GM23338 (cell line): Measurements from ENCODE around the gene GPC6. TPM values are rescaled to one million over a fixed set of nuclear protein-coding genes. Genes with fewer than 3 reads are reported as not detected.

Source experiments
- ATAC-seq: fragments of 200-7000 bp; cut with Tn5 transposase; 3 replicates; pipeline ENCODE4 v1.9.1; 2020
- DNase-seq: peaks from one replicate; pipeline ENCODE4 v3.0.0-alpha.2; 2015; ENCODE audit warnings: low spot score
- H2AFZ ChIP-seq: fragments of 200-600 bp; sonication (generic); 2 replicates; pipeline ENCODE4 v1.8.0; 2016; ENCODE audit warnings: antibody characterized with exemption, mild to moderate bottlenecking, moderate library complexity
- H3F3A ChIP-seq: fragments of 200-600 bp; sonication (generic); replicated peaks from 2 replicates; pipeline ENCODE4 v1.8.0; 2017; ENCODE audit warnings: antibody characterized with exemption, mixed run types, low read depth
- H3K27ac ChIP-seq: fragments of 200-600 bp; sonication (generic); 2 replicates; pipeline ENCODE4 v1.6.1; 2016; ENCODE audit warnings: low read depth
- H3K27me3 ChIP-seq: fragments of 200-600 bp; sonication (generic); 2 replicates; pipeline ENCODE4 v1.8.0; 2016; ENCODE audit warnings: mild to moderate bottlenecking, mixed run types, moderate library complexity; ENCODE audit not compliant: insufficient read depth
- H3K36me3 ChIP-seq: fragments of 200-600 bp; sonication (generic); 2 replicates; pipeline ENCODE4 v1.8.0; 2016; ENCODE audit warnings: mild to moderate bottlenecking; ENCODE audit not compliant: insufficient read depth
- H3K4me1 ChIP-seq: fragments of 200-600 bp; sonication (generic); 2 replicates; pipeline ENCODE4 v1.8.0; 2016; ENCODE audit warnings: mild to moderate bottlenecking, moderate library complexity; ENCODE audit not compliant: insufficient read depth
- H3K4me2 ChIP-seq: fragments of 200-600 bp; sonication (generic); 2 replicates; pipeline ENCODE4 v1.7.1; 2017; ENCODE audit warnings: mixed run types
- H3K4me3 ChIP-seq: fragments of 200-600 bp; sonication (generic); 2 replicates; pipeline ENCODE4 v1.6.1; 2016; ENCODE audit warnings: mixed run types
- H3K79me2 ChIP-seq: fragments of 200-600 bp; sonication (generic); replicated peaks from 2 replicates; pipeline ENCODE4 v1.8.0; 2017; ENCODE audit warnings: mild to moderate bottlenecking; ENCODE audit not compliant: insufficient read depth
- H3K9me2 ChIP-seq: fragments of 200-600 bp; sonication (generic); 2 replicates; pipeline ENCODE4 v1.8.0; 2017; ENCODE audit not compliant: insufficient read depth
- H4K20me1 ChIP-seq: fragments of 200-600 bp; sonication (generic); replicated peaks from 2 replicates; pipeline ENCODE4 v1.8.0; 2017; ENCODE audit warnings: mild to moderate bottlenecking; ENCODE audit not compliant: insufficient read depth
- H3K27ac Mint-ChIP-seq: 2 replicates; pipeline ENCODE4 v1.8.0; 2020; ENCODE audit warnings: inconsistent platforms, mild to moderate bottlenecking, moderate library complexity, mixed read lengths
- H3K27me3 Mint-ChIP-seq: 3 replicates; pipeline ENCODE4 v1.8.0; 2022; ENCODE audit warnings: low read depth, mild to moderate bottlenecking, moderate library complexity, mixed read lengths, inconsistent platforms; ENCODE audit not compliant: insufficient read depth, poor library complexity
- H3K36me3 Mint-ChIP-seq: 3 replicates; pipeline ENCODE4 v1.8.0; 2021; ENCODE audit warnings: low read depth, mild to moderate bottlenecking, inconsistent platforms, moderate library complexity, mixed read lengths
- H3K4me1 Mint-ChIP-seq: 3 replicates; pipeline ENCODE4 v1.8.0; 2020; ENCODE audit warnings: mild to moderate bottlenecking, inconsistent platforms, mixed read lengths
- H3K4me3 Mint-ChIP-seq: 3 replicates; pipeline ENCODE4 v1.8.0; 2021; ENCODE audit warnings: moderate library complexity, mild to moderate bottlenecking, inconsistent platforms, mixed read lengths
- H3K9me3 Mint-ChIP-seq: 3 replicates; pipeline ENCODE4 v1.8.0; 2020; ENCODE audit warnings: moderate library complexity, mild to moderate bottlenecking, inconsistent platforms, mixed read lengths
- EZH2phosphoT487 ChIP-seq: fragments of 200-600 bp; sonication (generic); IDR thresholded peaks from one replicate; pipeline ENCODE4 v1.8.1; 2018; ENCODE audit warnings: antibody characterized with exemption; ENCODE audit not compliant: unreplicated experiment
- JUNB ChIP-seq: IDR thresholded peaks from one replicate; pipeline ENCODE4 v1.6.1; 2016; ENCODE audit warnings: antibody characterized with exemption; ENCODE audit not compliant: unreplicated experiment
- NANOG ChIP-seq: IDR thresholded peaks from 2 replicates; pipeline ENCODE4 v1.6.1; 2016; ENCODE audit warnings: antibody characterized with exemption, borderline replicate concordance
- POLR2AphosphoS5 ChIP-seq: IDR thresholded peaks from 2 replicates; pipeline ENCODE4 v1.6.1; 2016; ENCODE audit warnings: antibody characterized with exemption, low read depth
- ZNF114 ChIP-seq: fragments of 250-450 bp; sonication (Bioruptor Pico); IDR thresholded peaks from 2 replicates; pipeline ENCODE4 v1.5.0; 2020; ENCODE audit warnings: mild to moderate bottlenecking, moderate library complexity
- polyA plus RNA-seq: library from polyadenylated mRNA; unstranded; fragments of >200 nt; fragmentation: Nextera tagmentation; extraction: Ambion mirVana; gene quantifications from 2 replicates; pipeline ENCODE4 v1.2.1, GENCODE V29; 2016
- total RNA-seq: library from RNA; depleted of rRNA; stranded (reverse); fragments of >200 nt; shearing (Covaris generic); gene quantifications from 2 replicates; pipeline ENCODE4 v1.2.3, GENCODE V29; 2014
- TF ChIP-seq, protein P1 (sequence below): fragments of 250-450 bp; sonication (Bioruptor Pico); IDR thresholded peaks from 2 replicates; pipeline ENCODE4 v1.5.0; 2020; ENCODE audit warnings: mild to moderate bottlenecking, moderate library complexity
- TF ChIP-seq, protein P2 (sequence below): IDR thresholded peaks from one replicate; pipeline ENCODE4 v1.6.1; 2018; ENCODE audit warnings: antibody characterized with exemption; ENCODE audit not compliant: unreplicated experiment
- TF ChIP-seq, protein P3 (sequence below): IDR thresholded peaks from 2 replicates; pipeline ENCODE4 v1.6.1; 2016; ENCODE audit warnings: antibody characterized with exemption

GPC6 gene
- total and polyA plus RNA-seq, 2 experiments from 2014 or later, result 6.4 to 28.6 TPM

GRCh38 chr13:93698016-93698613 lies 471.5 kb downstream of the GPC6 start:
- Mint-ChIP-seq H3K4me3 (no peak overlapping the region), H3K4me1 (peaks cover 27% of the 10 kb centered on the region), H3K9me3 (peaks cover 15% of the 10 kb centered on the region), H3K36me3 (peaks cover 20% of the 10 kb centered on the region; the same call in 2 of the 3 replicates), H3K27ac (no peak overlapping the region), H3K27me3 (no peaks in the 10 kb centered on the region)
- DNase-seq (no peak), ATAC-seq (no peak)
- Histone ChIP-seq H3K4me2 (no peak overlapping the region), H4K20me1 (no peaks in the 10 kb centered on the region), H2AFZ (no peak overlapping the region), H3K79me2 (no peaks in the 10 kb centered on the region), H3K27me3 (no peaks in the 10 kb centered on the region), H3K27ac (no peak overlapping the region), H3K4me3 (no peak overlapping the region), H3F3A (no peaks in the 10 kb centered on the region), H3K9me2 (no peaks in the 10 kb centered on the region), H3K4me1 (peaks cover 25% of the 10 kb centered on the region), H3K36me3 (no peaks in the 10 kb centered on the region)
- TF ChIP-seq ZNF114 (CRISPR knock-in tag), result no peak
- TF ChIP-seq, protein P1, sequence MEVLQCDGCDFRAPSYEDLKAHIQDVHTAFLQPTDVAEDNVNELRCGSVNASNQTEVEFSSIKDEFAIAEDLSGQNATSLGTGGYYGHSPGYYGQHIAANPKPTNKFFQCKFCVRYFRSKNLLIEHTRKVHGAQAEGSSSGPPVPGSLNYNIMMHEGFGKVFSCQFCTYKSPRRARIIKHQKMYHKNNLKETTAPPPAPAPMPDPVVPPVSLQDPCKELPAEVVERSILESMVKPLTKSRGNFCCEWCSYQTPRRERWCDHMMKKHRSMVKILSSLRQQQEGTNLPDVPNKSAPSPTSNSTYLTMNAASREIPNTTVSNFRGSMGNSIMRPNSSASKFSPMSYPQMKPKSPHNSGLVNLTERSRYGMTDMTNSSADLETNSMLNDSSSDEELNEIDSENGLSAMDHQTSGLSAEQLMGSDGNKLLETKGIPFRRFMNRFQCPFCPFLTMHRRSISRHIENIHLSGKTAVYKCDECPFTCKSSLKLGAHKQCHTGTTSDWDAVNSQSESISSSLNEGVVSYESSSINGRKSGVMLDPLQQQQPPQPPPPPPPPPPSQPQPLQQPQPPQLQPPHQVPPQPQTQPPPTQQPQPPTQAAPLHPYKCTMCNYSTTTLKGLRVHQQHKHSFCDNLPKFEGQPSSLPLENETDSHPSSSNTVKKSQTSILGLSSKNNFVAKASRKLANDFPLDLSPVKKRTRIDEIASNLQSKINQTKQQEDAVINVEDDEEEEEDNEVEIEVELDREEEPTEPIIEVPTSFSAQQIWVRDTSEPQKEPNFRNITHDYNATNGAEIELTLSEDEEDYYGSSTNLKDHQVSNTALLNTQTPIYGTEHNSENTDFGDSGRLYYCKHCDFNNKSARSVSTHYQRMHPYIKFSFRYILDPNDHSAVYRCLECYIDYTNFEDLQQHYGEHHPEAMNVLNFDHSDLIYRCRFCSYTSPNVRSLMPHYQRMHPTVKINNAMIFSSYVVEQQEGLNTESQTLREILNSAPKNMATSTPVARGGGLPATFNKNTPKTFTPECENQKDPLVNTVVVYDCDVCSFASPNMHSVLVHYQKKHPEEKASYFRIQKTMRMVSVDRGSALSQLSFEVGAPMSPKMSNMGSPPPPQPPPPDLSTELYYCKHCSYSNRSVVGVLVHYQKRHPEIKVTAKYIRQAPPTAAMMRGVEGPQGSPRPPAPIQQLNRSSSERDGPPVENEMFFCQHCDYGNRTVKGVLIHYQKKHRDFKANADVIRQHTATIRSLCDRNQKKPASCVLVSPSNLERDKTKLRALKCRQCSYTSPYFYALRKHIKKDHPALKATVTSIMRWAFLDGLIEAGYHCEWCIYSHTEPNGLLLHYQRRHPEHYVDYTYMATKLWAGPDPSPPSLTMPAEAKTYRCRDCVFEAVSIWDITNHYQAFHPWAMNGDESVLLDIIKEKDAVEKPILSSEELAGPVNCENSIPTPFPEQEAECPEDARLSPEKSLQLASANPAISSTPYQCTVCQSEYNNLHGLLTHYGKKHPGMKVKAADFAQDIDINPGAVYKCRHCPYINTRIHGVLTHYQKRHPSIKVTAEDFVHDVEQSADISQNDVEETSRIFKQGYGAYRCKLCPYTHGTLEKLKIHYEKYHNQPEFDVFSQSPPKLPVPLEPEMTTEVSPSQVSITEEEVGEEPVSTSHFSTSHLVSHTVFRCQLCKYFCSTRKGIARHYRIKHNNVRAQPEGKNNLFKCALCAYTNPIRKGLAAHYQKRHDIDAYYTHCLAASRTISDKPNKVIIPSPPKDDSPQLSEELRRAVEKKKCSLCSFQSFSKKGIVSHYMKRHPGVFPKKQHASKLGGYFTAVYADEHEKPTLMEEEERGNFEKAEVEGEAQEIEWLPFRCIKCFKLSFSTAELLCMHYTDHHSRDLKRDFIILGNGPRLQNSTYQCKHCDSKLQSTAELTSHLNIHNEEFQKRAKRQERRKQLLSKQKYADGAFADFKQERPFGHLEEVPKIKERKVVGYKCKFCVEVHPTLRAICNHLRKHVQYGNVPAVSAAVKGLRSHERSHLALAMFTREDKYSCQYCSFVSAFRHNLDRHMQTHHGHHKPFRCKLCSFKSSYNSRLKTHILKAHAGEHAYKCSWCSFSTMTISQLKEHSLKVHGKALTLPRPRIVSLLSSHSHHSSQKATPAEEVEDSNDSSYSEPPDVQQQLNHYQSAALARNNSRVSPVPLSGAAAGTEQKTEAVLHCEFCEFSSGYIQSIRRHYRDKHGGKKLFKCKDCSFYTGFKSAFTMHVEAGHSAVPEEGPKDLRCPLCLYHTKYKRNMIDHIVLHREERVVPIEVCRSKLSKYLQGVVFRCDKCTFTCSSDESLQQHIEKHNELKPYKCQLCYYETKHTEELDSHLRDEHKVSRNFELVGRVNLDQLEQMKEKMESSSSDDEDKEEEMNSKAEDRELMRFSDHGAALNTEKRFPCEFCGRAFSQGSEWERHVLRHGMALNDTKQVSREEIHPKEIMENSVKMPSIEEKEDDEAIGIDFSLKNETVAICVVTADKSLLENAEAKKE (CRISPR knock-in tag), result no peak
- TF ChIP-seq, protein P2, sequence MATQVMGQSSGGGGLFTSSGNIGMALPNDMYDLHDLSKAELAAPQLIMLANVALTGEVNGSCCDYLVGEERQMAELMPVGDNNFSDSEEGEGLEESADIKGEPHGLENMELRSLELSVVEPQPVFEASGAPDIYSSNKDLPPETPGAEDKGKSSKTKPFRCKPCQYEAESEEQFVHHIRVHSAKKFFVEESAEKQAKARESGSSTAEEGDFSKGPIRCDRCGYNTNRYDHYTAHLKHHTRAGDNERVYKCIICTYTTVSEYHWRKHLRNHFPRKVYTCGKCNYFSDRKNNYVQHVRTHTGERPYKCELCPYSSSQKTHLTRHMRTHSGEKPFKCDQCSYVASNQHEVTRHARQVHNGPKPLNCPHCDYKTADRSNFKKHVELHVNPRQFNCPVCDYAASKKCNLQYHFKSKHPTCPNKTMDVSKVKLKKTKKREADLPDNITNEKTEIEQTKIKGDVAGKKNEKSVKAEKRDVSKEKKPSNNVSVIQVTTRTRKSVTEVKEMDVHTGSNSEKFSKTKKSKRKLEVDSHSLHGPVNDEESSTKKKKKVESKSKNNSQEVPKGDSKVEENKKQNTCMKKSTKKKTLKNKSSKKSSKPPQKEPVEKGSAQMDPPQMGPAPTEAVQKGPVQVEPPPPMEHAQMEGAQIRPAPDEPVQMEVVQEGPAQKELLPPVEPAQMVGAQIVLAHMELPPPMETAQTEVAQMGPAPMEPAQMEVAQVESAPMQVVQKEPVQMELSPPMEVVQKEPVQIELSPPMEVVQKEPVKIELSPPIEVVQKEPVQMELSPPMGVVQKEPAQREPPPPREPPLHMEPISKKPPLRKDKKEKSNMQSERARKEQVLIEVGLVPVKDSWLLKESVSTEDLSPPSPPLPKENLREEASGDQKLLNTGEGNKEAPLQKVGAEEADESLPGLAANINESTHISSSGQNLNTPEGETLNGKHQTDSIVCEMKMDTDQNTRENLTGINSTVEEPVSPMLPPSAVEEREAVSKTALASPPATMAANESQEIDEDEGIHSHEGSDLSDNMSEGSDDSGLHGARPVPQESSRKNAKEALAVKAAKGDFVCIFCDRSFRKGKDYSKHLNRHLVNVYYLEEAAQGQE, result no peak
- TF ChIP-seq POLR2AphosphoS5, result no peak
- TF ChIP-seq JUNB, result no peak
- TF ChIP-seq, protein P3, sequence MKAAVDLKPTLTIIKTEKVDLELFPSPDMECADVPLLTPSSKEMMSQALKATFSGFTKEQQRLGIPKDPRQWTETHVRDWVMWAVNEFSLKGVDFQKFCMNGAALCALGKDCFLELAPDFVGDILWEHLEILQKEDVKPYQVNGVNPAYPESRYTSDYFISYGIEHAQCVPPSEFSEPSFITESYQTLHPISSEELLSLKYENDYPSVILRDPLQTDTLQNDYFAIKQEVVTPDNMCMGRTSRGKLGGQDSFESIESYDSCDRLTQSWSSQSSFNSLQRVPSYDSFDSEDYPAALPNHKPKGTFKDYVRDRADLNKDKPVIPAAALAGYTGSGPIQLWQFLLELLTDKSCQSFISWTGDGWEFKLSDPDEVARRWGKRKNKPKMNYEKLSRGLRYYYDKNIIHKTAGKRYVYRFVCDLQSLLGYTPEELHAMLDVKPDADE, result no peak
- no peak for TF ChIP-seq EZH2phosphoT487
- no peak for TF ChIP-seq NANOG
